Panc1 (cell line): ENCODE results near the gene STARD5.

Experiments used
- CTCF ChIP-seq: fragments of 450-650 bp; IDR thresholded peaks from 2 replicates; pipeline ENCODE4 v1.5.1; 2017; ENCODE audit warnings: mild to moderate bottlenecking
- POLR2AphosphoS5 ChIP-seq: IDR thresholded peaks from 2 replicates; pipeline ENCODE4 v1.6.1; 2012; ENCODE audit warnings: mild to moderate bottlenecking, low read depth, low read length, moderate library complexity
- REST ChIP-seq, 2 experiments: IDR thresholded peaks; 2 replicates each; pipeline ENCODE4 v1.6.1; 2011 to 2012; ENCODE audit warnings: low read depth in 2 of 2, control low read depth in 1 of 2, low read length in 1 of 2, mild to moderate bottlenecking in 1 of 2, moderate library complexity in 1 of 2; ENCODE audit not compliant: insufficient read depth in 1 of 2
- SIN3A ChIP-seq: IDR thresholded peaks from 2 replicates; pipeline ENCODE4 v1.6.1; 2012; ENCODE audit warnings: low read depth, mild to moderate bottlenecking, low read length, moderate library complexity, borderline replicate concordance; ENCODE audit not compliant: insufficient read depth
- TCF7L2 ChIP-seq: IDR thresholded peaks from 2 replicates; pipeline ENCODE4 v1.6.1; 2011; ENCODE audit warnings: mild to moderate bottlenecking, low read depth, low read length, inconsistent platforms

- TF ChIP-seq CTCF (no peak), POLR2AphosphoS5 (no peak), REST (IDR thresholded peaks at IDR 0.05; ENCODE audit: insufficient read depth in 1 of 2, low read depth in 2 of 2, low read length in 1 of 2) (no peak), TCF7L2 (no peak), SIN3A (no peak)
These were observed 2.3 kb downstream of the STARD5 start for GRCh38 chr15:81321667-81322066.
